Activated T-cell treated with anti-CD3 and anti-CD28 coated beads, Interleukin-2, amount 50 U/mL, for 48 hours (primary cell): ENCODE data around the gene PTPRG.

ENCODE experiments used
- DNase-seq, 2 experiments: peaks; one replicate each; pipeline ENCODE4 v3.0.0-alpha.2; 2020

Gene PTPRG

DNA sequence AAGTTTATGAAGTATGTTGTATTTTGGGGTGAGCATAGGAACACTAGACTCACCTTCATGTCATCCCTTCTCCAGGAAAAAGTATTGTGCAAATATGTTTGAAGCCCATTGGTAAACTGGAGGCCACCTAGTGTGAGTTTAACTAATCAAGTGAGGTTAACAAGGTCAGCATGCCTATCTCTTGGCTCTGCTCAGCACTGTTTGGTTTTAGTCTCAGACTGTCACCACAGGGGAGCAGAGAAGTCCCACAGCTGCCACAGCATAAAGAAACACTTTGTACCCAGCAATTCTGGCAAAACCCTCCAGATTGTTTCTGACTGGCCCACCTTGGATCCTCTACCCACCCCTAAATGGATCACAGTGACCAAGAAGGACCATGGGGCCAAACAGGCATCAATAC, 659.2 kb downstream of the PTPRG start:
- DNase-seq, result no peak

DNA sequence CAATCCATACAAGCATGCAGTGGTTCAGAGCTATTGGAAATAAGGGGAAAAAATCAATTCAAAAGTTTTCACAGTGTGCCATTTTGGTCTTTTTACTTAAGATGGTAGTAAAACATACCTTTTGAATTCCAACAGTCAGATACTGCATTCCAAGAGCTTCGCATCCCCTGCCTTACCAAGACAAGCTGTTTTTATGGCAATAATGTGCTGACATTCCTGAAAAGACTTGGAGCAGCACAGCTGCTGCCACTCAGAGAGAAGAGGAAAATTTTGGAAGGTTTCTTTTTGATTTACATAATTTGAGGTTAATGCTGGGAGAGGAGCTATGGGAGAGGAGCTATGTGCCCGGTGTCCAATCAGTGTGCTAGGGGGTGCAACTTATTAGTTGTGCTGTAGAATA, 663.7 kb downstream of the PTPRG start:
- DNase-seq, result no peak

DNA sequence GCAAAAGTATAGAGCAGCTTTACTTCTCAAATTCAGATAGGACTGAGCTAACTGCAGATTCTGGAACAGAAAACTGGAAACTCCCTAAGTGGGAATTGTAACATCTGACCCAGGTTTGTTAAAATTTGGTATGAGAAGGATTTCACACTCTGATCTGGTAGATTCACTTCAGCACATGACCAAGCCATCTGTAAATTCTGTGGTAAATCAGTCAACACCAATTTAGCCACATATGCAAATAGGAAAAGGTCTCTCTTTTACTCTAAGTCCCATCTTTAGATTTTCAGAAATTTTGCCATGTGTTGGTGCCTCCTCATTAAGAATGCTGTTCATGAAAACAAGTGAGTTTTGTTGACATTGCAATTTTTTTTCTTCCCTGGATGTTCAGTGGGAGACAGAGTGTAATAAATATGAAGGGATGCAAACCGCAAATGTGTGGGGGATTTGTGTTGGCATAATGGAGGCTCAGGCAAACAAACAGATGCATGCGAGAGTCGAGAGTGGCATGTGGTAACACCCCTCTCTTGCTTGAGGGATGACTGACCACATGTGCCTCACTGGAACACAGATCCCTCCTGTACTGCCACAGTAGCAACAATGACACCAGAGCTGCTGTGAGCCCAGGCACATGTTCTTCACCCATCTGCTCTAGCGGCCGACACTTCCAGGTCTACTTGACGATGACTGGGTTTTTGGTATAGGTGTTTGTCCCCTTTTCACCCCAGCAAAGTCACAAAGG, 665.4 kb downstream of the PTPRG start:
- DNase-seq, result no peak

DNA sequence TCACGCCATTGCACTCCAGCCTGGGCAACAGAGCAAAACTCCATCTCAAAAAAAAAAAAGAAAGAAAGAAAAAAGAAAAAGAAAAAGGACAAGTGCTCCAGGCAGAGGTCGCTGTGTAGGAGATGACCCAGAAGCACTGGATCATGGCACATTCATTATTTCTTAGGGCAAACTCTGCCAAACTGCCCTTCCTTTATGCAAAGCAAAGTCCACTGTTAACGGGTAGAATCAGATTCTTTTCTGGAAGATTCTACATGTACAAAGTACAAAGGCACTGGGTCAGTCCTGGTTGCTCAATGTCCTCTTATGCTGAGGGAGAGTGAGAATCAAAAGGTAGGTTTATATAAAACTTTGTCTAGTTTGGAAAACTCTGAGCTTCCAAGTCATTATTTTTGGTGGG, 667.1 kb downstream of the PTPRG start:
- DNase-seq, result no peak

DNA sequence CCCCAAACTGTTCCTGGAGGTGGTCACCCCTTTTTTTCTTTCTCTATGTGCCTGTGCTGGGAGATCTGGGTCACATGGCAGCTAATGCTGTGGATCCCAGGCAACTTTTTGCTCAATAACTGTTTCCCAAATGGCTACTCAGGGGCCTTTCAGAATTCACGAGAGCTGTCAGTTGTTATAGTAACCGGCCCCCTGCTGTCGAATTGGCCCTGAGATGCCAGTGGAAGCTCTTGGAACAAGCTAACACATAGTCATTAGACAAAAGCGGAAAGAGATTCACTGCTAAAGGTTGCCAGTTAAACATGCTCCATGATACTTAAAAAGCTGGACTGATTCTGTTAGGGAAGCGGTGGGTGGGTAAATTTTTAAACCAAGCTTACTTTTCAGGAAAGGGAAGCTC, 667.8 kb downstream of the PTPRG start:
- no peak for DNase-seq

DNA sequence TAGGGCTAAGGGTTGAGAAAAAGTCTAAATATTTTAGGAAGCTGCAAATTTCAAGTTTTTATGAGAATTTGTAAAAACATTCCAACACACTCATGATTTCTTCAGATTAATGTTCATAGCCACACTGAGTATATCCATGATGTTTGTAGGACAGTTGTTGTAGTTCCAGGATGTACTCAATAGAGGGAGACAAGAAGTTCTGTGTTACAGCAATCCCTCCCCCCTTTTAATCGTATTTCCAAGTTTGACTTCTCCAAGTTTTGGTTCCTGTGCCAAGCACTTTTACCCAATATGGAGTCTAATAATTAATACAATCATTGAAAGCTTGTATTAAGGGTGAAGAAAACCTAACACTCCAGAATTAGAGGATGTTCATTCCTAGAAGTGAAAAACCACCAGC, 668.5 kb downstream of the PTPRG start:
- DNase-seq, result no peak

DNA sequence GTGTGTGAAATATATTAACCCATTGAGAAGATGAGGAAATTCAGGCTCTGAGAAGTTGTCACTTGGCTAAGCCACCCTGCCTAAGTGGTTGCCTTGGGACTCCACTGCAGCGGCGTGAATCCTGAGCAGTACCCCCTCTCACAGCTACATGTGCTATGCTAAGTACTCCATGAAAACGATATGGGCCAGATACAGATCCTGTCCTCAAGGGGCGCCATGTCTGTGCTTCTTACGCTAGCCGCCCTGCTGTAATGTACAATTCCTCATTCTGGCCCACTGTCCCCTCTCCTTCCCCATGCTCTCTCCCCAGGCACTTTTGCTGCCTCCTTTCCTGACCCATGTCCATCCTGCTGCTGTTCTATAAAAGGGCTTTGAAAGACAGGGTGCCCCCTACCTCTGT, 671.7 kb downstream of the PTPRG start:
- no peak for DNase-seq

DNA sequence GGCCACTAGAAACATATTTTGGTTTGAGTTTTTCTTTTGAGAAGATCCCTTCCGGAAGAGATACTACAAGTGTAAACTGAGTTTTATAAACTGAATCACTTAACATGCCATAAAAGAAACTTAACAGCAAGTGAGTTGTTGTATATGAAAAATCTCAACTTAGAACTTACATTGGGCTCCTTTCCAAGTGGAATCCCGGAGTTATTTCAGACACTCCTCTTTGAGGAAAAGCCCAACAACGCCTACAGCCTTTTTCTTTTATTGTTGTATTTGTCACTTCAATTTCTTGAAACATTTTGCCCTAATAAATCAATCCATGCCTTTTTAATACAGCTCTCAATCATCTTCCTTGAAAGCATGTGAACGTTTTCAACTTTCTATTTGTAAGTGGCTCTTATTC, 674.6 kb downstream of the PTPRG start:
- DNase-seq, result no peak

DNA sequence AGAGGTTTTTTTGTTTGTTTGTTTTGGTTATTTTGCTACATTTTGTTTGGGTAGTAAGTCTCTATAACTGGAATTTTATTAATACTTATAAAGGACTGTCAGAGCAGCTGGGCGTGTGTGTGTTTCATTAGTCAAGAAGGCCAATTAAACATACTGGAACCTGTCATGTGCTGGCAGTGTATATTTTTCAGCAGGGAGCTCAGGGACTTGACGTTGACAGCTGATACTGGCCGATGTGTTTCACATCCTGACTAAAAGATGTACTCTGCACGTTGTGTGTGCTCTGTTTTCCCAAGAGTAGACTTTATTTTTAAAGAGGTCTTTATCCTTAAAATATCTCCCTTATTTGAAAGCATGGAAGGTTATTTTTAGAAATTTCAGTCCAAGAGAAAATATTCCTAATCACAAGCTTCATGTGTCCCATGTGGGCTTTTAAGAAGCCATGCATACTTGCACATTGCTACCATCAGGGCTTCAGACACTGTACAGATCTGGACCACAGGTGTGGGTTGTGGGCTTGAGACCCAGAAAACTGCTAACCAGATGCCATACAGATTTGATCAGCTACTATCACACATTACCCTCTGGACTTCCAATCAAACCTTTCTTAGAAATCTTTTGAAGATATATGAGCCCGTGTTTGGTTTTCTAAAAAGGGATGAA, 676.0 kb downstream of the PTPRG start:
- DNase-seq, result no peak

DNA sequence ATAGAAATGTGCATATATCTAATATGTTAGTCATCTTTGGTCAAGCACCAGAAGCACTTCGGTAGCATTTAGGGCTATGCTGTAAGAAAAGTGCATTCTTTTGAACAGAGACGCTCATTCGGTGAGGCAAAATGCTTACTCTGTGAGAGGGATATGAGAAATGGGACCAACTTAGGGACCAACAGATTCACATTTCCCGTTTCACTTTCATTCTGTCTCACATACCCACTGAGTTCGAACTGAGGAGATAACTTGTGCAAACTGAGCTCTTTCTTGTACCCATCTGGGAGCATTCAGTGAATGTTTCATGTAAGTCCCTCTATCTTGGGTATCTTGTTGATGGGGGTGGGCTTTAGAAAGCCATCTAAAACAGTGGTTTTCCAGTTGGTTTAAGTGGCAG, 676.6 kb downstream of the PTPRG start:
- DNase-seq, result no peak

DNA sequence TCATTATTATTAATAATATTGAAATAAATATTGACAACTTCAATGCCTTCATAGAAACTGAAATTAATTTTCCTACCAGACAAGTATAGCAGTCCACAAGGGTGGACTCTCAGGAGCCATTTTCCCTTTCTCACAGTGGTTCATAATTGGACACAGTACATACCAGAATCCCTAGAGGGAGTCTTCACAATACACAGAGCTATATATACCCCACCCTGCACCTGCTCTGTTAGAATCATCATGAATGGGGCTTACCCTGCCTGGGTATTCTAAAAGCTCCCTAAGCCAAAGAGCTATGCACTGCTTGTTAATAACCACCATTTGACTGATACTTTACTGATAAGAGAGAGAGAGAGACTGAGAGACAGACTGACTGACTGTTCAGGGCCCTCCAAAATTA, 677.1 kb downstream of the PTPRG start:
- no peak for DNase-seq

DNA sequence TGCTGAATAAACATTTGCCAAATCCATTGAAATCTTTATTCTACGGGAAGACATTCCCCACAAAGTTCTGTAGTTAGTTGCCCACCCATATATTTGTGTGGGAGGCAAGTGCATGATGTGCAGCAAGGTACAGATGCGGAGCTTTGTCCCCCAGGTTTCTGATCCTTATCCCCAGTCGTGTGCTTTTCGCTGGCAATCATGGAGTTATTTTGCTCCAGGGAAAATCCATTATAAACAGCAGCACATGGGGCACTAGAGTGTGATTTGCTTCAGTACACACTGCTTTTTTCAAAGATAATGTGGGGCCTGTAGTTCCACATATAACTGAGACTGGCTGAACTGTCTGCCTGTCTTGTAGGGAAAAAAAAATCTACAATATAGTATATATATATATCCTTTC, 679.9 kb downstream of the PTPRG start:
- no peak for DNase-seq

DNA sequence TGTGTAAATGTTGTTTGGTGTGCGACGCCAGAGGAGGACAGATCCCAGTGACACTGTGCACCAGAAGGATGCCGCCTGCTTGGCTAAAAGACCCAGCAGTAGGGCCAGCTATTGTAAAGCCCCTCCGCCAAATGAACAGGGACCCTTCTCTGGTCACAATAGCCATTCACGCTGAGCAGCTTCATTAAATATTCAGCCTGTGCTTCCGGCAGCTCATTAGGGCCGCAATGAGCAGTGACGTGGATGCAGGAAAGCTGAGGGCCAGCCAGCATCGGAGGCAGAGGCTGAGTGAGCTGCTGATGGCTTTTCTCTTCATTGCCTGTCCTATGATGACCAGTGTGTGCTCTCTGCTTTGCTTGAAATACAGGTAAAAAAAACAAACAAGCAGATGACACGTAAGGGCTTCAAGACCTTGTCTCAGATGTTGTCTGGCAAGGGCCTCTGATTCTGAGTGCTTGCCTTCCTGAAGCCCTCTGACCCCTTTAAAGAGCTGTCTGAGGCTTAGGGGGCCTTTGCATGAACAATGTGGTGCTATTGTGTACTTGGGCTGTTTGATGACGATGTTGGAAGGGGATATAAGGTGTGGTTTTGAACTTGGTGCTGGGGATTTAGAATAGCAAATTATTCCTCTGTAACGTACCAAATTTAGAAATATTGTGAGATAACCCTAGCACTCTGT, 681.6 kb downstream of the PTPRG start:
- no peak for DNase-seq

DNA sequence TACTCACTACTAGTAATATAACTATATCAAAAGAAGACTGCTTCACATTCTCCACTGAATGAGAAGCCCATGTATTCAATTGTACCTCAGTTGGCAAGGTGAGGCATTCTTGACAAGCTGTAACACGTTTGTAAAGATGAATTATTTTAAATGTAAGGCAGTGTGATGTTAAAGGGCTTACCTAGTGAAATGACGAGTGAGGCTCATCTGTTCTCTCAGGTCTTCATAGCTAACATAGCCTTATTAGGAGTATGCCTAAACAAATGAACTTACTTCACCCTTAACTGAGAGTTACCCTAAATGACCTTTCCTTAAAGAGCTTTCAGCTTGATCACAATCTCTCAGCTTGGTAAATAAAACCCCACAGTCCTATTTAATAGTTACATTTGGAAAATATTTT, 684.7 kb downstream of the PTPRG start:
- DNase-seq, result no peak

DNA sequence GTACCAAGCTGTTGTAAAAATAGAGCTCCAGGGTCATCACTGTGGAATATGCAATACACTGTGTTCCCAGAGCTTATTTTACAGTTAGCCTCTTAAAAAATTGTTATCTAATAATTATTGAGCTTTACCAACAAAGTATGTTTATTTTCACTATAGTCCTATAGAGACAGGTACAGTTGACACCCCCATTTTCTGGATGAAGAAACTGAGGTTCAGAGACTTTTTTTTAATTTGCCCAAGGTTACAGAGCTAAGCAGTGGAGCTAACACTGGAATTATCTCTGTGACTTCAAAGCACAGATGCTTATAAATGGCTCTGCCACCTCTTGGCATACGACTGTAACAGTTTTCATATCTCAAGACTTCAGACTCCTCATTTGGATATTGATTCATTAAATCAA, 685.6 kb downstream of the PTPRG start:
- no peak for DNase-seq

DNA sequence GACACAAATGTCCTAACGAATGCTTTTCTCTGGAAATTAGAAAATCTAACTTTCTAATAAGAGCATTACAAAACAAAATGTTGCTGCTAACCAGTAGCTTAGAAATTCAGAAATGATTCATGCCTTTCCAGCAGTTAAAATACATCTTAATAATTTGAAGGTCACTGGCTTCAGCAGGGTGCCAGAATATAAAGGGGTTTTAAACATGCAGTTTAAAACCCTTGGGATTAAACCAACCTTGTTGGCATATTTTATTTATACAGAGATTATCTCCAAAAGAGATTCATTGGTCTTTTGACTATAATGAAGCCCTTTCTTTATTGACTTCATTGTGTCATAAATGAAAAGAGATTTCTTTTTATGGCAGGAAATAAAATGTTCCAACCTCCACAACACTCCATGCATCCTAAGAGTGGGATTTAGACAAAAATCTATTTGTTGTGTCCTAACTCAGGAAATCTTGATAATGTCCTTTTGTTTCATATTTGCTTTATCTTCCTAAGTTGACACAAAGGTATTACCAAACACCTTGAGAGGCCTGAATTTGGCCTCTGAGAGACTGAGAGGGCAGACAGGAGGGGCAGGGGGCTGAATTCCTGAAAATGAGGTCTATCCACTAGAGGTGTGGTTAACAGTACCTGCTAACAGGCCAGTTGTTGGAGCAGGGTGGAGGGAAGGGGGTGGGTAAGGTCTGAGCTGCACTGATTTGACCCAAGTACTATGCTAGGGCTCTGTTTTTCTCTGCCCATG, 687.5 kb downstream of the PTPRG start:
- DNase-seq, result no peak

DNA sequence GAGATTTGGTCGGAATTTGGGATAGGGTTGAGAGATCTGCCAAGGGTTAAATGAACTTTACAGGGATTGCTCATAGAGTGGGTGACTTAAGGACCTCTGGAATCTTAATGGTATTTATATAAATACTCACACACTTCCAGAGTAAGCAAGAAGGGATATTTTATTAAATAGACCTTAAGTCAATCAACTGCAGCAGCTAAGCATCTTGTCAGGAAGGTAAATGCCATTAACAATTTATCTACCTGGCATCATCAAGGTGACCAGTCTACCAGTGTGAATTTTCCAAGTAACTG, 688.1 kb downstream of the PTPRG start:
- no peak for DNase-seq

DNA sequence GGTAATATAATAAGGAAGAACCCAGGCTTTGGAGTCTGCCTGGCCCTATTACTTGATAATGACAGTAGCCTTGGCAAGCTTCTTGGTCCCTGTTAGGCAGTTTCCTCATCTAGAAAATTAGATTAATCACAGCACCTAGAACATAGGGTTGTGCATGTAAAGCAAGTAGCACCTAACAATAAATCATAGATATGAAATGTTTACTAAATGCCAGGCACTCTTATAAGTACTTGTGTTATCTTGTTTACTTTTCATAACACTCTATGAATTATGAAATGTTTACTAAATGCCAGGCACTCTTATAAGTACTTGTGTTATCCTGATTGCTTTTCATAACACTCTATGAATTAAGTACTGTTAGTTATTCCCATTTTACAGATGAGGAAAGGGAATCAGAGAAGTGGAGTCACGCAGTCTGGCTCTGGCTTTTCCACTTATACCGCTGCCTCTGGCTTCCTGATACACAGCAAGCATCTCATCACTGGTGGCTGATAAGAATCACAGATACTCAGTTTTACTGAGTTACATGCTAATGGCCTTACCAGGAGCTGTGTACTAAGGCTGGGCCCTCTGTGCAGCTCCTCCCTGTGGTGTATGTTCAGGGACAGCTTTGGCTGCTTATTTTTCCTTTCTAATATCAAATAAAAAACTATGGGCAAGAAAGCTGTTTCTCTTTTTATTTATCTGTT, 688.6 kb downstream of the PTPRG start:
- DNase-seq, result no peak

DNA sequence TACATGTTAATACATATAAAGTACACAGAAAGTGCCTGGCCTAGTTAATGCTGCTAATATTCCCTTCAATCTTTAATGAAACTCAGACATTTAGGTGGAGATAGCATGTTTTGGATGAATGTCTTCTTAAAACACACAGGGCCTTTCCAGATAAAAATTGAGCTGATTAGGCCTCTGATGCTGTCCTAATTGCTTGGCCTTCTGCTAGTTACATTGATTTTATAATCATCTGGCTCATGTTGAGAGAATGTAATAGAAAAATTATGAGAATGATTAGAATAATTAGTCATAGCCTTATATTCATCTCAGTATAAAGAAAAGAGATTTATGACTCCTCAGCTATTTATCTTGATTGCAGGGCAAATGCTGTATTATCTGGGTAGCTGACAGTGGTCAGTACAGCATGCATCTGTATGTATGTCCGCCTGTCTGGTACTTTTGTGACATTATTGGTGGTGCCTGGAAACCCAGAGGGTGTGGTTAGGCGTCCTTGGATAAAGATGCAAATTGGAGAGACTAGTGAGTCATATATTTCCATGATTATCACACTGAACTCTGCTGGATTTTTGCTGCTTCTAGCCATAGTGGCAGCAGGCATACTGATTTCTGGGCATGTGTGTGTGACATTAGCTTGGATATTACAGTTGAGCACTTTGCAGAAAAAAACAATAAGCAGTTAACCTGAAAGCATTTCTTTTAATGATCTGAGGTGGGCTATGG, 691.2 kb downstream of the PTPRG start:
- no peak for DNase-seq

DNA sequence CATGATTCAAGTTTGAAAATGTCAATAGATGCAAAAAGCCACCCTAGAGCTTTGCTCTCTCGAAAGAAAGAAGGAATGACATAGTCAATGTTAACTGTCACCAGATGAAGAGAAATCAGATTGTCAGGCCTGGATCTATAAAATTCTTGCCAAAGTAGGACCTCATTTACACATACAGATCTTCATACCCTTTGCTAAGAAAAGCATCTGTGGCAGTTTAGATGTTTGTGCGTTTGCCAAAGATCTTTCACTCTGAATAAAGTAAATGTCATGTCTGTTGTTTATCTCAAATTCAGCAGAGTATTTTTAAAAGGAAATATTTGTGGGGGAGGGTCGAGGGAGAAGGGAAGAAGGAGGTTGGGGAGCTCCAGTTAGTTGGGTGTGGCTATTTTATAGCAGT, 692.6 kb downstream of the PTPRG start:
- no peak for DNase-seq

DNA sequence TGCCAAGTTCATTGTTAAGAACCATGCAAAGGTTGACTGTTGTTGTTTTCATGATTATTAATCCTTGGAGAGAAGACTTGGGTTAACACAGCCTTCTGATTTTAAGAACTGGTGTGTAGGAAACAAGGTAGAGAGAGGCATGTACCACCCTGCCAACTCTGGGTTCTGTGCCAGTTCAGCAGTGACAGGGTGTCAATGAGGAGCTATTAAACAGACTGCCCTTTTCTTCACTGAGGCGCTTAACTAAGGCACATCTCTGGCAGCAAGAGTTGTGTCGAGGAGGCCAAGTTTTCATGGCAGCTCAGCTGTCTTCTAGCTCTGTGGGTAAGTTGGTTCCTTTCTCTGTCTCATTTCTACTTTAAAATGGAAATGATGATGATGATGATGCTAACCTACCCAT, 694.4 kb downstream of the PTPRG start:
- no peak for DNase-seq

DNA sequence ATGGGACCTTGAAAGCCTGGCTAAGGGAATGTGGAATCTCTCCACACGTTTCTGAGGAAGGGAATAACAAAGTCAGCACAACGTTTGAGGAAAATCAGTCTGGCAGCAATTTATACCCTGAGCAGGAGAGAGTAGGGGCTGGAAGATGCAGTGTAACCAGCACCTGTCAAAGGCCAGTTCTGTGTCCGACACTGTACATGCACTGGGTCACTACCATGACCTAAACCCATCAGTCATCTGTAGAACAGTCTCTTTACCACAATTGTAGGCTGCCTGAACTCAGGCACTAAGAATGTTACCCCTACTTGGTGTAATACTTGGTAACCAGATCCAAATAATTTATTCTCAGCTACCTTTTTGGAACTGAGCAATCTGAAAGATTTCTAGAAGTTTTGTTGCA, 698.6 kb downstream of the PTPRG start:
- DNase-seq, result no peak

DNA sequence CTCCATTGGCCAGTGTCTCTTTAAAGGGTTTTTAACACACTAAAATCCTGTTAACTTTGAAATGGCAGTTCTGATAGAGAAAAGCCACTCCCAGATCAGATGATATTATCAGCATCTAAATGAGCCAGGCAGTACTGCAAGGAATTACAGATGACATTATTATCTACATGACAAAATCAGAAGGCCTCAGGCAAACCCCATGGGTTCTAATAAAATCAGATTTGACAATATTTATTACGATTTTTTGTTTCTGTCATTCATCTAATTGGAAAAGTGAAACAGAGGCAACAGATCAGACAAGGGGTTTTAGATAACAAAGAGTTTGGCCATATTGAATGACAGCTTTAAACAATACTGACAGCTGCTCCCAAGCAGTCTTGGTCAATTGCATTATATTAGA, 699.3 kb downstream of the PTPRG start:
- DNase-seq, result no peak
